ENCODE data around the gene GANC. TPM values are rescaled to one million over a fixed set of nuclear protein-coding genes. Genes with fewer than 3 reads are reported as not detected.

The GANC gene
- total RNA-seq, 2 donors from 2014 or later, result 39.8 to 47.6 TPM

Other genes starting within 250 kb of the GANC start
- gene PLA2G4D, start 178.6 kb upstream of the GANC start, total RNA-seq, result under 1 TPM; 0.24 to 0.27 TPM
- 10 to 100 TPM; 27.7 to 30.2 TPM for gene PLA2G4F, start 116.6 kb upstream of the GANC start, total RNA-seq
- gene VPS39, start 64.9 kb upstream of the GANC start, total RNA-seq, result 10 to 100 TPM; 49.1 to 50.4 TPM
- gene TMEM87A, start 232 bp downstream of the GANC start, total RNA-seq, result 100 to 1,000 TPM in 1 of 2 donors, 10 to 100 TPM in 1; 65.6 to 115 TPM
- 1 to 10 TPM; 6.8 TPM for gene CAPN3, start 86.3 kb downstream of the GANC start, total RNA-seq
- gene ZNF106, start 217.9 kb downstream of the GANC start, total RNA-seq, result 10 to 100 TPM; 41.9 to 46.9 TPM
- gene SNAP23, start 222.4 kb downstream of the GANC start, total RNA-seq, result 10 to 100 TPM; 60.9 to 65.2 TPM